Heart right ventricle (tissue), 16 donors: ENCODE results near the gene SGSM2. TPM values are rescaled to one million over a fixed set of nuclear protein-coding genes. Genes with fewer than 3 reads are reported as not detected.
A peak's percentile ranks its signal among the peaks of the same experiment; 100 is the strongest.

Source experiments
- ATAC-seq, 8 donors: fragments of 200-7000 bp; cut with Tn5 transposase; one replicate each; pipeline ENCODE4 v1.9.1; 2020; ENCODE audit warnings: mild to moderate bottlenecking in 8 of 8, moderate library complexity in 8 of 8, moderate number of reproducible peaks in 1 of 8
- DNase-seq, 2 donors: peaks; one replicate each; pipeline ENCODE4 v3.0.0-alpha.2; 2020
- H3K27ac ChIP-seq, 10 donors: fragments of 200-600 bp; sonication (generic) in 2 of 10; one replicate each; pipeline versions ENCODE4 v1.5.0 to v1.8.0; 2020 to 2022; ENCODE audit warnings: mild to moderate bottlenecking in 3 of 10
- H3K27me3 ChIP-seq, 7 donors: fragments of 200-600 bp; one replicate each; pipeline ENCODE4 v1.8.0; 2021 to 2022; ENCODE audit warnings: mild to moderate bottlenecking in 2 of 7
- H3K36me3 ChIP-seq, 9 donors: fragments of 200-600 bp; sonication (generic) in 1 of 9; one replicate each; pipeline versions ENCODE4 v1.5.0 to v1.8.0; 2020 to 2022; ENCODE audit warnings: mild to moderate bottlenecking in 2 of 9
- H3K4me1 ChIP-seq, 9 donors: fragments of 200-600 bp; sonication (generic) in 1 of 9; one replicate each; pipeline versions ENCODE4 v1.5.0 to v1.8.0; 2020 to 2022; ENCODE audit warnings: mild to moderate bottlenecking in 4 of 9
- H3K4me3 ChIP-seq, 10 donors: fragments of 200-600 bp; sonication (generic) in 2 of 10; one replicate each; pipeline versions ENCODE4 v1.5.0 to v1.8.0; 2020 to 2022; ENCODE audit warnings: mild to moderate bottlenecking in 7 of 10, moderate library complexity in 2 of 10
- H3K9me3 ChIP-seq, 11 donors: fragments of 200-600 bp in 10 of 11; sonication (generic) in 2 of 11; one replicate each; pipeline versions ENCODE4 v1.5.0 to v1.8.0; 2013 to 2022; ENCODE audit warnings: mild to moderate bottlenecking in 2 of 11, control low read depth in 1 of 11, moderate library complexity in 1 of 11
- CTCF ChIP-seq, 9 donors: fragments of 200-600 bp; sonication (generic) in 2 of 9; IDR thresholded peaks; one replicate each; pipeline versions ENCODE4 v1.5.0 to v1.8.0; 2021 to 2022; ENCODE audit warnings: antibody characterized with exemption in 9 of 9, mild to moderate bottlenecking in 5 of 9, moderate library complexity in 1 of 9
- WGBS, 2 donors: extraction: QIAGEN DNeasy Blood & Tissue Kit; methylation state at CpG; one replicate each; pipeline ENCODE4 v1.1.7; 2013; ENCODE audit warnings: inconsistent platforms in 1 of 2; 5-methylcytosine and 5-hydroxymethylcytosine counted together
- intact Hi-C, 10 donors: fragments of 100-400 bp; cut with DNase I; formaldehyde crosslinking; loops; one replicate each; pipeline versions ENCODE4 v1.11.1 to v1.14.2; 2022
- polyA plus RNA-seq, 2 donors: library from polyadenylated mRNA; stranded (reverse); fragments of 200-250 nt; gene quantifications; one replicate each; pipeline ENCODE4 v1.2.3, GENCODE V29; 2013
- total RNA-seq, 10 donors: library from RNA; stranded (reverse); fragmentation: NEBNext Ultra II Directional in 3 of 10; extraction: Animal tissue kit (Norgen Biotek cat#: 25700) in 3 of 10; gene quantifications; one replicate each; pipeline versions ENCODE4 v1.2.1 to v1.2.4, GENCODE V29; 2021 to 2023
- donor health status: Arrhythmogenic right ventricular cardiomyopathy.
- donor health status: ischemic (EF 13 %, LVEDD 7.1; RV severe dilation, severe dysfunction).
- donor health status: healthy with polysubstance abuse.
- donor health status: DM: no; HTN: yes; CAD: no.
- donor health status: DM: no; HTN: no; CAD: no.
- donor health status: ischemic (EF 25% LVEDD 6.9; RV normal size, moderate dysfunction).
- donor health status: ischemic (EF 25% LVEDD 5.7; RV mildly dilated, moderate dysfunction).
- donor health status: healthy.
- donor health status: DM: yes; HTN: yes; CAD: no.
- donor health status: Ischemic cardiomyopathy.
- donor health status: ischemic (EF 35%, LVEDD 5.7; RV mildly dilated, moderate dysfunction).
- donor health status: nonischemic (EF 11% LVEDD 7.7; RV severe dilation, severe dysfunction).
- donor health status: DM: yes; HTN: yes; CAD: no.
- donor health status: PGD.
- donor health status: ischemic (EF 29% LVEDD 5.4; RV normal size, mild dysfunction).
- donor health status: nonischemic (EF 23%, LVEDD 6.1; RV moderate dilation, normal function).

SGSM2 gene
- total and polyA plus RNA-seq, 12 donors: 21.0 to 75.1 (median 27.0) TPM

DNA sequence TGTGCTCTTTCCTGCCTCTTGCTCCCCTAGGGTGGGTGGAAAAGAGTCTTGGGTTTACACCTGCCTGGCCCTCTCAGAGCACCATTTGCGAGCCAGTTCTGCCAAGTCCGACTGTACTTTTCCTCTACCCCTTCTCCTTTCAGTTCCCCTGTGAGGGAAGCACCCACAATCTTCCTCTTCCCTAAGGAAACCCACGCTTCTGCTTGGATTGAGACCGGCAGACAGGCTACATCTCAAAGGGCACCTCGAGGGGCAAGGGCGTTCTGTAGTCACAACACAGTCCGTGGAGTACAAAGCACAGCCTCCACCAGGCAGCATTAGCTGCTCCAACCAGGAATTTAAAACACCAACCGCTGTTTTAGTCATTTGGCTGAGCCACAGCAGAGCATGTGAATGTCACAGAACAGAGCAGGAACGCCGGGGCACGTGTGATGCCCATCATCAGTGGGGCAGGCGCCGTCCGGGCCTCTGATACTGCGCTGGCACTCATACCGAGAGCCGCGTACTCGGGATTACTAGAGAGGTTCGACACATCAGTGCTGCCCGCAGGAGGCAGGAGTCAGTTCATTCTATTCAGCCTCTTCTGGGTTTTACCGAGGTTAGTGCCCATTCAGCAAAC lies 77.3 kb downstream of the SGSM2 start:
- WGBS, 2 donors: 94% methylated on average over 22 of the region's 22 CpGs
- Histone ChIP-seq H3K4me3 (no peak overlapping the region), H3K36me3 (peaks cover 0 to 33% (median 0%) of the 10 kb centered on the region in 9 donors), H3K4me1 (peaks cover 3 to 42% (median 22%) of the 10 kb centered on the region in 9 donors), H3K27me3 (no peaks in the 10 kb centered on the region), H3K9me3 (no peaks in the 10 kb centered on the region), H3K27ac (no peak overlapping the region)
- no peak for DNase-seq
- TF ChIP-seq CTCF (IDR thresholded peaks at IDR 0.05): no peak
- ATAC-seq: no peak
- intact Hi-C loops: loop anchor here in 5 of 10 donors (1.0 to 10.0 kb wide), 5 partner anchors 32 to 180 kb away; partner anchors contain the start of gene PAFAH1B1 (in 1 of the 5)

- peaks cover 3 to 46% (median 27%) of the 10 kb centered on the region in 9 donors for H3K4me1 ChIP-seq
- 87 to 90% methylated on average over 9 of the region's 9 CpGs for WGBS, 2 donors
- H3K36me3 ChIP-seq: peaks cover 0 to 38% (median 0%) of the 10 kb centered on the region in 9 donors
- no peaks in the 10 kb centered on the region for H3K9me3 ChIP-seq
- ATAC-seq: no peak
- intact Hi-C loops: loop anchor here in 5 of 10 donors (1.0 to 10.0 kb wide), 5 partner anchors 32 to 180 kb away; partner anchors contain the start of gene PAFAH1B1 (in 1 of the 5)
- H3K27me3 ChIP-seq: no peaks in the 10 kb centered on the region
- no peak overlapping the region for H3K27ac ChIP-seq
- DNase-seq: no peak
- TF ChIP-seq CTCF (IDR thresholded peaks at IDR 0.05): no peak
- no peak overlapping the region for H3K4me3 ChIP-seq
These were observed 77.8 kb downstream of the SGSM2 start for GRCh38 chr17:2415081-2415480.

DNA sequence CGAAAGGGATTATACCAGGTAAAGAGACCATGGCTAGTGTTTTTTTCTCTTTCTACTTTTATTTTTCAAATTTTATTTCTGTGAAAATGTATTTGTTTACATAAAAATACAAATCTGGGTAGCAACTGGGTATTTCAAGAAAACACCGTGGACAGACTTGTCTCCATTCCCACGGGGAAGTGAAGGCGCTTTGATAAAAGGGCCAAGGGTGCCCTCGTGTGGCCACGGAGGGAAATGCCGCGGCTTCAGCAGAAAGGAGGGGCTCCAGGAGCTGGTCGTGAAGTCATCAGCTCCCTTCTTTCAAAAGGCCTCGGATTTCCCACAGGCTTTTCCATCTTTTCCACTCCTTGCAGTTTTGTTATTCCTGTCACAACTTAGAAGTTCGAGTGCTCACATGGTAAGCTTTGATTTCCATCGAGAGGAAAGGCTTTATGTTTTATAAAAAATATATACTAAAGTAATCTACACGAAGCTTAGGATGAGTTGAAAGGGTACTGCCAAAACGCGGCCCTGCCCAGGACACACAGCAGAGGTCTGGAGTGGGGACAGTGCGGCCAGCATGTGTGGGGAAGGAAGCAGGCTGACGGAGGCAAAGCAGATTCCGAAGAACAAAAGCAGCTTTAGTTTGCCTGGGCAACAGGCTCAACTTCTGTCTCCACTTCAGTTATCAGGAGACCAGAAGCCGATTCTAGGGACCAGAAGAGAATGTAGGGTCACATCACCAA lies 78.9 kb downstream of the SGSM2 start:
- H3K27me3 ChIP-seq: no peaks in the 10 kb centered on the region
- peaks cover 3 to 46% (median 28%) of the 10 kb centered on the region in 9 donors for H3K4me1 ChIP-seq
- H3K9me3 ChIP-seq: no peaks in the 10 kb centered on the region
- peak; percentile 53 to 86 (median 80) for ATAC-seq
- peak; percentile 90 to 91 for DNase-seq
- peaks cover 0 to 49% (median 0%) of the 10 kb centered on the region in 9 donors for H3K36me3 ChIP-seq
- intact Hi-C loops: loop anchor here in 8 of 10 donors (1.0 to 10.0 kb wide), 4 partner anchors 33 to 179 kb away; partner anchors contain the start of gene PAFAH1B1 (in 1 of the 8)
- WGBS, 2 donors: 25 to 29% methylated on average over 19 of the region's 19 CpGs
- H3K4me3 ChIP-seq: no peak overlapping the region
- peak overlapping the region in 3 of 10 donors; percentile 9 to 10 (median 9) for H3K27ac ChIP-seq
- peak; percentile 95 to 99 (median 98) for TF ChIP-seq CTCF (IDR thresholded peaks at IDR 0.05)

- no peaks in the 10 kb centered on the region for H3K27me3 ChIP-seq
- WGBS, 2 donors: 44 to 53% methylated on average over 7 of the region's 7 CpGs
- H3K4me3 ChIP-seq: no peak overlapping the region
- H3K27ac ChIP-seq: peak overlapping the region; percentile 35 to 72 (median 62)
- peaks cover 3 to 36% (median 16%) of the 10 kb centered on the region in 9 donors for H3K4me1 ChIP-seq
- ATAC-seq (peak in 6 of 8 donors; percentile 18 to 69 (median 46)), DNase-seq (no peak)
- H3K9me3 ChIP-seq: no peaks in the 10 kb centered on the region
- H3K36me3 ChIP-seq: peaks cover 0 to 58% (median 0%) of the 10 kb centered on the region in 9 donors
- no peak for TF ChIP-seq CTCF (IDR thresholded peaks at IDR 0.05)
- intact Hi-C loops: loop anchor here in 3 of 10 donors (10.0 kb wide), 2 partner anchors 54 to 176 kb away; partner anchors contain the start of gene PAFAH1B1 (in 1 of the 3)
These were observed 81.3 kb downstream of the SGSM2 start for GRCh38 chr17:2418572-2418971.
